B cell (primary cell): ENCODE measurements around the gene NDST1. TPM values are rescaled to one million over a fixed set of nuclear protein-coding genes. Genes with fewer than 3 reads are reported as not detected.

Experiments used
- ATAC-seq: fragments of 200-7000 bp; cut with Tn5 transposase; one replicate; pipeline ENCODE4 v1.10.0; 2021; ENCODE audit warnings: low read depth, mild to moderate bottlenecking, moderate number of reproducible peaks, moderate library complexity
- CTCF ChIA-PET: fragments of 350-600 bp; sonication (Branson Sonifier 250); formaldehyde crosslinking; loops from one replicate; lab custom pipeline; 2021; ENCODE audit warnings: antibody characterized with exemption, inconsistent platforms; lab: Charles Lee
- POLR2A ChIA-PET: fragments of 350-600 bp; sonication (Branson Sonifier 250); formaldehyde crosslinking; loops from one replicate; lab custom pipeline; 2021; ENCODE audit warnings: antibody characterized with exemption; lab: Charles Lee
- DNase-seq: peaks from one replicate; pipeline ENCODE4 v3.0.0; 2013
- H2AFZ ChIP-seq: 2 replicates; pipeline ENCODE4 v1.6.1; 2012; ENCODE audit warnings: mild to moderate bottlenecking, low read depth, low read length; ENCODE audit not compliant: insufficient read depth, poor library complexity, severe bottlenecking
- H3K27ac ChIP-seq, 2 donors: 1 replicate in 1 of 2; 2 replicates in 1 of 2; pipeline ENCODE4 v1.5.1; 2012 to 2013; ENCODE audit warnings: low read length in 2 of 2, mild to moderate bottlenecking in 2 of 2, moderate library complexity in 1 of 2
- H3K27me3 ChIP-seq, 4 experiments: fragments of 200-600 bp in 1 of 4; sonication (generic) in 1 of 4; replicated peaks in 1 of 4; 1 replicate in 2 of 4; 2 replicates in 2 of 4; pipeline versions ENCODE4 v1.6.1 to v1.7.0; 2013 to 2016; ENCODE audit warnings: low read length in 3 of 4, mild to moderate bottlenecking in 2 of 4, mixed read lengths in 1 of 4, moderate library complexity in 1 of 4; ENCODE audit not compliant: insufficient read depth in 4 of 4, control insufficient read depth in 3 of 4; ENCODE audit errors: control extremely low read depth in 1 of 4
- H3K36me3 ChIP-seq, 2 experiments: replicated peaks in 1 of 2; 1 replicate in 1 of 2; 2 replicates in 1 of 2; pipeline versions ENCODE4 v1.6.1 to v1.7.1; 2013; ENCODE audit warnings: low read length in 1 of 2; ENCODE audit not compliant: insufficient read depth in 2 of 2, control insufficient read depth in 1 of 2; ENCODE audit errors: control extremely low read depth in 1 of 2, extremely low read depth in 1 of 2
- H3K4me1 ChIP-seq, 2 donors: fragments of 200-600 bp in 1 of 2; sonication (generic) in 1 of 2; 1 replicate in 1 of 2; 2 replicates in 1 of 2; pipeline versions ENCODE4 v1.5.1 to v1.6.1; 2013 to 2017; ENCODE audit warnings: low read length in 2 of 2; ENCODE audit not compliant: control insufficient read depth in 2 of 2, insufficient read depth in 2 of 2
- H3K4me2 ChIP-seq: replicated peaks from 2 replicates; pipeline ENCODE3; 2012; ENCODE audit warnings: mild to moderate bottlenecking, low read depth, low read length; ENCODE audit not compliant: poor library complexity, severe bottlenecking
- H3K4me3 ChIP-seq, 5 experiments: fragments of 200-600 bp in 1 of 5; sonication (generic) in 1 of 5; 1 replicate in 3 of 5; 2 replicates in 2 of 5; pipeline versions ENCODE4 v1.5.1 to v1.7.0; 2011 to 2016; ENCODE audit warnings: low read length in 4 of 5, mild to moderate bottlenecking in 4 of 5, low read depth in 2 of 5, control low read depth in 1 of 5, moderate library complexity in 1 of 5; ENCODE audit not compliant: insufficient read depth in 1 of 5; ENCODE audit errors: control extremely low read depth in 1 of 5, extremely low read depth in 1 of 5
- H3K79me2 ChIP-seq: fragments of 200-600 bp; sonication (generic); one replicate; pipeline ENCODE4 v1.6.0; 2016; ENCODE audit warnings: low read length; ENCODE audit not compliant: control insufficient read depth, insufficient read depth
- H3K9ac ChIP-seq: fragments of 200-600 bp; sonication (generic); 2 replicates; pipeline ENCODE4 v1.6.1; 2017; ENCODE audit warnings: mild to moderate bottlenecking, low read length, moderate library complexity
- H3K9me3 ChIP-seq, 3 donors: one replicate each; pipeline versions ENCODE4 v1.6.1 to v1.7.1; 2013; ENCODE audit warnings: low read length in 2 of 3; ENCODE audit not compliant: control insufficient read depth in 2 of 3, insufficient read depth in 1 of 3; ENCODE audit errors: control extremely low read depth in 1 of 3
- H4K20me1 ChIP-seq: 2 replicates; pipeline ENCODE4 v1.6.0; 2012; ENCODE audit warnings: mild to moderate bottlenecking, low read length; ENCODE audit not compliant: insufficient read depth, control insufficient read depth, poor library complexity, severe bottlenecking
- H3K27ac Mint-ChIP-seq: one replicate; pipeline ENCODE4 v1.8.0; 2021; ENCODE audit warnings: mixed read lengths
- H3K27me3 Mint-ChIP-seq: one replicate; pipeline ENCODE4 v1.8.0; 2021; ENCODE audit warnings: mixed read lengths
- H3K4me1 Mint-ChIP-seq: one replicate; pipeline ENCODE4 v1.8.0; 2021; ENCODE audit warnings: mixed read lengths
- H3K4me3 Mint-ChIP-seq: one replicate; pipeline ENCODE4 v1.8.0; 2021; ENCODE audit warnings: mixed read lengths
- H3K9me3 Mint-ChIP-seq: one replicate; pipeline ENCODE4 v1.8.0; 2022; ENCODE audit warnings: mixed read lengths; ENCODE audit not compliant: insufficient read depth
- EZH2 ChIP-seq: IDR thresholded peaks from 2 replicates; pipeline ENCODE4 v1.6.1; 2012; ENCODE audit warnings: borderline replicate concordance, low read depth, mild to moderate bottlenecking, moderate library complexity, low read length; ENCODE audit not compliant: insufficient read depth, poor library complexity, severe bottlenecking
- WGBS: methylation state at CpG from one replicate; pipeline ENCODE4 v1.1.5; 2013; ENCODE audit warnings: missing lambda C conversion rate; ENCODE audit not compliant: insufficient coverage; 5-methylcytosine and 5-hydroxymethylcytosine counted together
- intact Hi-C: fragments of 100-400 bp; cut with micrococcal nuclease; formaldehyde crosslinking; loops from one replicate; pipeline ENCODE4 v1.10.0; 2022
- polyA plus RNA-seq: library from polyadenylated mRNA; depleted of rRNA; stranded (reverse); fragments of >200 nt; gene quantifications from 2 replicates; pipeline ENCODE4 v1.2.3, GENCODE V29; 2012
- total RNA-seq, 2 donors: library from RNA; stranded (reverse); fragments of 120-200 nt in 1 of 2; gene quantifications; 1 replicate in 1 of 2; 2 replicates in 1 of 2; pipeline versions ENCODE4 v1.2.3 to v1.2.4, GENCODE V29; 2013 to 2022
- TF ChIP-seq, protein P1 (sequence below): fragments of 200-600 bp; IDR thresholded peaks from one replicate; pipeline ENCODE4 v1.8.0; 2022; ENCODE audit warnings: antibody characterized with exemption, mild to moderate bottlenecking

Gene NDST1
- total and polyA plus RNA-seq, 2 donors (not counting 1 experiment from before 2014, with no cell fraction given) = 4.3 to 7.0 TPM

DNA sequence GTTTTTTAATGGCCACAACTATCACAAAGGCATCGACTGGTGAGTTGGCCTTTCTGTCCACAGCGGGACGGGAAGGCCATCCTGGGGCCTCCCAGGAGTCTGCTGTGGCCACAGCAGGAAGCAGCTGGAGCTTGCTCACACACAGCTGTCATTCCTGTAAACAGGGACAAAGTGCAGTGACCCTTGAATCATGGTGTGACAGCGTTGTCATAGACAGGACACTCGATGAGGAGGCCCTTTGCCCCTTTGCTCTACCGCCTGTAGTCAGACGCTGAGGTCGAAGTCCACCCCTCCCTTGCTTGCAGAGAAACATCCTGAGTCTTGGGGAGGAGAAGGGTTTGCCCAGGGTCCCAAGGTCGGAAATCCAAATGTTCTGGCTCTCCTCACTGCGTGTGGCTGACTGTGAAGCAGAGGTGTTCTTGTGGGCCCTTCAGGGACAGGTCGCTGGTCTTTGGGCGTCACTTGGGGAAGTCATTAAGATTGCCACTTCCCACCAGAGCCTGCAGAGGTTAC, 35.1 kb downstream of the NDST1 start:
- no peaks in the 10 kb centered on the region for H3K27me3 Mint-ChIP-seq
- intact Hi-C loops = no loop called here
- H3K36me3 ChIP-seq = peaks cover 0 to 10% of the 10 kb centered on the region in 2 experiments
- ATAC-seq = no peak
- POLR2A ChIA-PET = no interaction called here
- H4K20me1 ChIP-seq = no peaks in the 10 kb centered on the region
- no peaks in the 10 kb centered on the region for H3K9me3 Mint-ChIP-seq
- H3K9me3 ChIP-seq = no peaks in the 10 kb centered on the region
- H3K4me1 ChIP-seq = peaks cover 0 to 4% of the 10 kb centered on the region in 2 donors
- H3K27me3 ChIP-seq = no peaks in the 10 kb centered on the region
- DNase-seq = no peak
- no peak overlapping the region for H3K4me3 Mint-ChIP-seq
- TF ChIP-seq, protein P1, sequence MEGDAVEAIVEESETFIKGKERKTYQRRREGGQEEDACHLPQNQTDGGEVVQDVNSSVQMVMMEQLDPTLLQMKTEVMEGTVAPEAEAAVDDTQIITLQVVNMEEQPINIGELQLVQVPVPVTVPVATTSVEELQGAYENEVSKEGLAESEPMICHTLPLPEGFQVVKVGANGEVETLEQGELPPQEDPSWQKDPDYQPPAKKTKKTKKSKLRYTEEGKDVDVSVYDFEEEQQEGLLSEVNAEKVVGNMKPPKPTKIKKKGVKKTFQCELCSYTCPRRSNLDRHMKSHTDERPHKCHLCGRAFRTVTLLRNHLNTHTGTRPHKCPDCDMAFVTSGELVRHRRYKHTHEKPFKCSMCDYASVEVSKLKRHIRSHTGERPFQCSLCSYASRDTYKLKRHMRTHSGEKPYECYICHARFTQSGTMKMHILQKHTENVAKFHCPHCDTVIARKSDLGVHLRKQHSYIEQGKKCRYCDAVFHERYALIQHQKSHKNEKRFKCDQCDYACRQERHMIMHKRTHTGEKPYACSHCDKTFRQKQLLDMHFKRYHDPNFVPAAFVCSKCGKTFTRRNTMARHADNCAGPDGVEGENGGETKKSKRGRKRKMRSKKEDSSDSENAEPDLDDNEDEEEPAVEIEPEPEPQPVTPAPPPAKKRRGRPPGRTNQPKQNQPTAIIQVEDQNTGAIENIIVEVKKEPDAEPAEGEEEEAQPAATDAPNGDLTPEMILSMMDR = no peak
- TF ChIP-seq EZH2 = no peak
- H3K4me3 ChIP-seq = no peak overlapping the region
- no peak overlapping the region for H3K9ac ChIP-seq
- H3K4me1 Mint-ChIP-seq = peaks cover 1% of the 10 kb centered on the region
- no peaks in the 10 kb centered on the region for H3K79me2 ChIP-seq
- no peak overlapping the region for H3K4me2 ChIP-seq
- CTCF ChIA-PET = interaction anchor here (6.3 kb wide), 1 partner anchor 84 kb away, joined by 76 read pairs; no protein-coding TSS in a partner anchor
- no peak overlapping the region for H3K27ac Mint-ChIP-seq
- WGBS = 84% methylated on average over 8 of the region's 12 CpGs
- H2AFZ ChIP-seq = no peak overlapping the region
- no peak overlapping the region for H3K27ac ChIP-seq

DNA sequence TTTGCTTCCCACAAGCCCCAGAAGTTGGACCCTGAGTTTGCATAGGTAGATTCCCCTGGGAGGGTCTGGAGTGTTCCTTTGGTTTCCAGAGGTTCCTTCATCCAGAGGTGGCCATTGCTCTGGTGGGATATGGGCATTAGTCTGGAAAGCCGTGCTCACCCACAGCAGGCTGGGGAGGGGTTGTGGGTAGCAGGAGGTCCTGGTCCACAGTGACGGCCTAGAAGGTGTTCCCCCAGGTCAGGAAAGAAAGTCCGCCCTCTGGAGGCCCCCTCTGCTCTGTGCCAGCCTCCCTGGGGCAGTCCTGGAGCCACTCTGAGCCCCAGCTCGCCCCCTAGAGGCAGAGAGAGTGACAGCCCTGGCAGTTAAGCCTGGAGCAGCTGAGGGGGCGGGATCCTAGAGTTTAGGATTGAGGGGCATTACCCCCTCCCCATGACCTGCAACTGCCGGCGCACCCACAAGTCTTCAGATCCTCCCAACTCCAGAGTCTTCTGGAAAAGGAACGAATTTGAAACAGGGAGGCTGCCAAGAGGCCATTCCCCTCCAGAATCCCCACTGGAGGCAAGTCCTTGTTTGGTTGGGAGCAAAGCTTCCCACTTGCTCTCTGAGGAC, 36.8 kb downstream of the NDST1 start:
- no peak overlapping the region for H3K27ac Mint-ChIP-seq
- no peak overlapping the region for H3K4me3 Mint-ChIP-seq
- WGBS = 65% methylated on average over 7 of the region's 8 CpGs
- TF ChIP-seq, protein P1 = peak; percentile 80
- TF ChIP-seq EZH2 = no peak
- Histone ChIP-seq H3K4me1 (peaks cover 0 to 4% of the 10 kb centered on the region in 2 donors), H3K9me3 (no peaks in the 10 kb centered on the region), H3K4me2 (no peak overlapping the region), H4K20me1 (no peaks in the 10 kb centered on the region), H3K36me3 (peaks cover 0 to 10% of the 10 kb centered on the region in 2 experiments), H3K27ac (no peak overlapping the region), H3K27me3 (no peaks in the 10 kb centered on the region), H3K79me2 (no peaks in the 10 kb centered on the region), H3K9ac (no peak overlapping the region), H2AFZ (no peak overlapping the region), H3K4me3 (no peak overlapping the region)
- peak; percentile 99 for ATAC-seq
- H3K4me1 Mint-ChIP-seq = peaks cover 1% of the 10 kb centered on the region
- ChIA-PET POLR2A (interaction anchor here (0.5 kb wide), 1 partner anchor 606 kb away, joined by 5 read pairs; no protein-coding TSS in a partner anchor), CTCF (interaction anchor here (0.6 to 6.3 kb wide), 17 partner anchors 9 to 301 kb away, joined by 3 to 76 read pairs (median 4); partner anchors contain the start of gene IRGM)
- peak; percentile 77 for DNase-seq
- intact Hi-C loops = loop anchor here (1.0 to 2.0 kb wide), 2 partner anchors 58 to 85 kb away; no protein-coding TSS in a partner anchor
- no peaks in the 10 kb centered on the region for H3K9me3 Mint-ChIP-seq
- no peaks in the 10 kb centered on the region for H3K27me3 Mint-ChIP-seq
